HFFc6 (cell line): ENCODE results near the gene PCCA. TPM values are rescaled to one million over a fixed set of nuclear protein-coding genes. Genes with fewer than 3 reads are reported as not detected.

Experiments
- DNase-seq: peaks from one replicate; pipeline ENCODE4 v3.0.0-alpha.2; 2018
- H3K27ac Mint-ChIP-seq: 2 replicates; pipeline ENCODE4 v1.8.0; 2020; ENCODE audit warnings: mild to moderate bottlenecking, mixed read lengths
- H3K27me3 Mint-ChIP-seq: 2 replicates; pipeline ENCODE4 v1.8.0; 2021; ENCODE audit warnings: mild to moderate bottlenecking, moderate library complexity, mixed read lengths; ENCODE audit not compliant: insufficient read depth
- H3K36me3 Mint-ChIP-seq: 2 replicates; pipeline ENCODE4 v1.8.0; 2021; ENCODE audit warnings: low read depth, mixed read lengths
- H3K4me1 Mint-ChIP-seq: 2 replicates; pipeline ENCODE4 v1.8.0; 2020; ENCODE audit warnings: low read depth, mixed read lengths
- H3K4me3 Mint-ChIP-seq: 2 replicates; pipeline ENCODE4 v1.8.0; 2020; ENCODE audit warnings: mild to moderate bottlenecking, moderate library complexity, mixed read lengths
- H3K9me3 Mint-ChIP-seq: 2 replicates; pipeline ENCODE4 v1.8.0; 2020; ENCODE audit warnings: mild to moderate bottlenecking, mixed read lengths
- CTCF ChIP-seq: fragments of 200-600 bp; sonication (generic); IDR thresholded peaks from 2 replicates; pipeline ENCODE4 v1.5.0; 2021; ENCODE audit warnings: antibody characterized with exemption, mild to moderate bottlenecking
- total RNA-seq, 6 experiments: library from RNA; stranded (reverse); fragmentation: NEBNext Ultra II Directional; extraction: Animal tissue kit (Norgen Biotek cat#: 25700); gene quantifications; 2 replicates in 1 of 6; 3 replicates in 5 of 6; pipeline ENCODE4 v1.2.3, GENCODE V29; 2021

Gene PCCA
- total RNA-seq, 6 experiments from 2014 or later = 12.9 to 16.9 (median 14.7) TPM

GRCh38 chr13:100428986-100429385 lies 340.1 kb downstream of the PCCA start:
- TF ChIP-seq CTCF = no peak
- Mint-ChIP-seq H3K27me3 (no peaks in the 10 kb centered on the region), H3K4me3 (no peak overlapping the region), H3K9me3 (no peaks in the 10 kb centered on the region), H3K36me3 (peaks cover 17% of the 10 kb centered on the region), H3K4me1 (peaks cover 11% of the 10 kb centered on the region), H3K27ac (no peak overlapping the region)
- DNase-seq = no peak

- Mint-ChIP-seq H3K4me3 (no peak overlapping the region), H3K27ac (no peak overlapping the region), H3K27me3 (no peaks in the 10 kb centered on the region), H3K36me3 (peaks cover 37% of the 10 kb centered on the region), H3K4me1 (peaks cover 25% of the 10 kb centered on the region), H3K9me3 (no peaks in the 10 kb centered on the region)
- TF ChIP-seq CTCF = no peak
- DNase-seq = no peak
Measured at GRCh38 chr13:100432611-100433010, 343.7 kb downstream of the PCCA start.

- H3K36me3 Mint-ChIP-seq = peaks cover 41% of the 10 kb centered on the region
- no peak overlapping the region for H3K4me3 Mint-ChIP-seq
- TF ChIP-seq CTCF = no peak
- H3K27me3 Mint-ChIP-seq = no peaks in the 10 kb centered on the region
- peaks cover 3% of the 10 kb centered on the region; the same call in 1 of the 2 replicates for H3K9me3 Mint-ChIP-seq
- H3K4me1 Mint-ChIP-seq = peaks cover 29% of the 10 kb centered on the region
- DNase-seq = no peak
- H3K27ac Mint-ChIP-seq = peak overlapping the region; percentile 76
Measured at GRCh38 chr13:100433475-100433874, 344.6 kb downstream of the PCCA start.

- TF ChIP-seq CTCF = no peak
- Mint-ChIP-seq H3K4me3 (peak overlapping the region; percentile 44), H3K36me3 (peaks cover 45% of the 10 kb centered on the region), H3K27me3 (no peaks in the 10 kb centered on the region), H3K27ac (peak overlapping the region; percentile 76), H3K4me1 (peaks cover 36% of the 10 kb centered on the region), H3K9me3 (peaks cover 3% of the 10 kb centered on the region; the same call in 1 of the 2 replicates)
- DNase-seq = peak; percentile 45
Measured at GRCh38 chr13:100434010-100434763, 345.3 kb downstream of the PCCA start.

GRCh38 chr13:100436099-100436498 lies 347.2 kb downstream of the PCCA start:
- Mint-ChIP-seq H3K4me3 (no peak overlapping the region), H3K9me3 (peaks cover 3% of the 10 kb centered on the region; the same call in 1 of the 2 replicates), H3K4me1 (peaks cover 51% of the 10 kb centered on the region), H3K27me3 (no peaks in the 10 kb centered on the region), H3K36me3 (peaks cover 38% of the 10 kb centered on the region), H3K27ac (no peak overlapping the region)
- TF ChIP-seq CTCF = no peak
- no peak for DNase-seq
